CD4-positive, alpha-beta T cell treated with Interleukin-6 for 4 hours (primary cell): ENCODE data around the gene TREML2.
"Not testable (repeated sequence)": the region's sequence is repeated elsewhere in the genome, so short reads cannot be mapped to it uniquely, and the experiment has no call there.

Experiments
- DNase-seq: peaks from one replicate; pipeline ENCODE4 v3.0.0-alpha.2; 2020; ENCODE audit warnings: mixed read lengths

The TREML2 gene

GRCh38 chr6:41208439-41209106, 7.6 kb upstream of the TREML2 start:
- no peak for DNase-seq

GRCh38 chr6:41204156-41204555, 3.2 kb upstream of the TREML2 start:
- no peak for DNase-seq

- DNase-seq: no peak
Observed at GRCh38 chr6:41201764-41202173, 820 bp upstream of the TREML2 start.

DNA sequence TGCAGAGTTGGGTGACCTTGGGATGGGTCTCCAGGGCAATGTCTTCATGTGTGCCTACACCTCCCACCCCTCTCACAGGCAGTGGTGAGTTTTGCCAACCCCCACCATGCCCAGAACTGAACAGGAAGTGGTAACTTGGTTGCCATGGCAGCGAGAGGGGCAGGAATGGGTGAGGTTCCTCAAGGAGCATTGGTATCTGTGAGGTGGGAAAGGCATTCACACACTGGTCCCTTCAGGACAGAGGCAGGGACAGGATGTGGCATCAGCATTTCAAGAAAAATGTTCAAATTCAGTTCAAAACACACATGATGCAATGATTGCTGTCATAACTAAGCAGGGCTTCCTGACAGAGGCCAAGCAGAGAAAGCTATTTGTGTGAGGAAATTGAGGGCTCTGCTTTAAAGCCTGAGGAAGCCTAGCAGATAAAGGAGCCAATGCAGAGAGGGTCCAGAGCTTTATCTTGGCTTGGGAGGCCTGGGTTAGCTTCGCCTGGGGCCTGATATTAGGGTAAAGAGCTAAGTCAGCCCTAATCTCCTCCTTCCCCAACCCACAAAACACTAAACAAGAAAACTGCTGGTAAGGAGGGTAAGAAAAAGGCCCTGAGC, 551 bp downstream of the TREML2 start:
- DNase-seq: peak; percentile 70

DNA sequence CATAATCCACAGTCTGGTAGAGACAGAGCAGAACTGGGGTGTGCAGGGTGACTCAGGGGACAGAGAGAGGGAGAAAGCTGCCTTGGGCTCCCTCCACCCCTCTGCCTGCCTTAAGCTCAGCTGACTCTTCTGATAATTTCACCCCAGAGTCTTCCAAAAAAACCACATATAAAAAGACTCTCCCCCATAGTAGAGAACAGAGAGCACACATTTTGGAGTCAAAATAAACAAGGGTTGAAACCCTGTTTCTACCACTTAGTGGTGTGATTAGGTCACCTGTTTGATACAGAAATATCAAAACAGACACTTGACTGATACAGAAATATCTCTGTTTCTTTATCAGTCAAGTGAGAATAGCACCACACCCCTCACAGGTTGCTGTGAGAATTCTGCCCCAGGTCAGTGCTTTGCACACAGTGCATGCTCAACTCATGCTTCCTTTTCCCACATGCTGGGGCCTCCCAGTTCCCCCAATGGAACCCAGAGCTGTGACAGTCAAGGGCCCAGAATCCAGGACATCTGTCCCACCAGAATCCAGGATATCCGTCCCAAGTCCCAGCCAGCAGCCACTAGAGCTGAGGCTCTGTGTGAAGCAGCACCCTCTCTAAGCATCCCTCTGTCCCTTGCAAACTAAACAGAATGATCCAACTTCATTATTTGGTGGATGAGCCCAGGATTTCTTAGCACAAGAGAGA, 1.2 kb downstream of the TREML2 start:
- peak; percentile 33 for DNase-seq

GRCh38 chr6:41197234-41197633, 3.7 kb downstream of the TREML2 start:
- DNase-seq: no peak

GRCh38 chr6:41194386-41194785, 6.6 kb downstream of the TREML2 start:
- no peak for DNase-seq

- DNase-seq: no peak
Observed at GRCh38 chr6:41193884-41194283, 7.1 kb downstream of the TREML2 start.

DNA sequence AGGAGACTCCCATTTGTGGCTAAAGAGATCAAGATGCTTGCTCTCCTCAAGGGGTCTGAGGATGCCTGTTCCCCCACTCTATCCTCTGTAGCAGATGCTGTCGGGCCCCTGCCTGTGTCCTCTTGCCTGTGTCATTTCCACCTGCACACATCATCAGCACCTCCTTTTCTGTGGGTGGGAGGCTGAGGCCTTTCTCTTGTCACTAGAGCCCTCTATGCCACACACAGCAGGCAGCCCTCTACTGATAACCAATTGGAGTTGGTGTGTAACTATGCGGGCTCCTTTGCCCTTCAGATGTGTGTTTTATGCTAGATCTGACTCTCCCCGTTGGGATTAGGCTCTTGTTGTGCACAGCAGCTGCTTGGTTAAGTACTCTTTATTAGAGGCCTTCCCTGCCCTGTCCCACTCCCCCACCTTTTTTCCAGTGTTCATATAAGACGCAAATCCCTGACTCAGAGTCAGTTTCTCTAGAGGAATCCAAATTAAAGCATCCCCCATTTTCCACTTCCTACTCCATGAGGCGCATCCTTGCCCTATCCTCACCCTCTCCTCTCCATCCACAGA, 7.7 kb downstream of the TREML2 start:
- DNase-seq: no peak

GRCh38 chr6:41191569-41191968, 9.4 kb downstream of the TREML2 start:
- peak; percentile 55 for DNase-seq

GRCh38 chr6:41190791-41191190, 10.2 kb downstream of the TREML2 start:
- DNase-seq: no peak

GRCh38 chr6:41189967-41190366, 11.0 kb downstream of the TREML2 start:
- no peak for DNase-seq

DNA sequence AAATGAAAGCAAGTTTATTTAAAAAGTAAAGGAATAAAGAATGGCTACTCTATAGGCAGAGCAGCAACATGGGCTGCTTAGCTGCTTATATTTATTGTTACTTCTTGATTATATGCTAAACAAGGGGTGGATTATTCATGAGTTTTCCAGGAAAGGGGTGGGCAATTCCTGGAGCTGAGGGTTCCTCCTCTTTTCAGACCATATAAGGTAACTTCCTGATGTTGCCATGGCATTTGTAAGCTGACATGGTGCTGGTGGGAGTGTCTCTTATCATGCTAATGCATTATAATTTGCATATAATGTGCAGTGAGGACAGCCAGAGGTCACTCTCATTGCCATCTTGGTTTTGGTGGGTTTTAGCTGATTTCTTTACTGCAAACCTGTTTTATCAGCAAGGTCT, 11.9 kb downstream of the TREML2 start:
- DNase-seq: not testable (repeated sequence)

DNA sequence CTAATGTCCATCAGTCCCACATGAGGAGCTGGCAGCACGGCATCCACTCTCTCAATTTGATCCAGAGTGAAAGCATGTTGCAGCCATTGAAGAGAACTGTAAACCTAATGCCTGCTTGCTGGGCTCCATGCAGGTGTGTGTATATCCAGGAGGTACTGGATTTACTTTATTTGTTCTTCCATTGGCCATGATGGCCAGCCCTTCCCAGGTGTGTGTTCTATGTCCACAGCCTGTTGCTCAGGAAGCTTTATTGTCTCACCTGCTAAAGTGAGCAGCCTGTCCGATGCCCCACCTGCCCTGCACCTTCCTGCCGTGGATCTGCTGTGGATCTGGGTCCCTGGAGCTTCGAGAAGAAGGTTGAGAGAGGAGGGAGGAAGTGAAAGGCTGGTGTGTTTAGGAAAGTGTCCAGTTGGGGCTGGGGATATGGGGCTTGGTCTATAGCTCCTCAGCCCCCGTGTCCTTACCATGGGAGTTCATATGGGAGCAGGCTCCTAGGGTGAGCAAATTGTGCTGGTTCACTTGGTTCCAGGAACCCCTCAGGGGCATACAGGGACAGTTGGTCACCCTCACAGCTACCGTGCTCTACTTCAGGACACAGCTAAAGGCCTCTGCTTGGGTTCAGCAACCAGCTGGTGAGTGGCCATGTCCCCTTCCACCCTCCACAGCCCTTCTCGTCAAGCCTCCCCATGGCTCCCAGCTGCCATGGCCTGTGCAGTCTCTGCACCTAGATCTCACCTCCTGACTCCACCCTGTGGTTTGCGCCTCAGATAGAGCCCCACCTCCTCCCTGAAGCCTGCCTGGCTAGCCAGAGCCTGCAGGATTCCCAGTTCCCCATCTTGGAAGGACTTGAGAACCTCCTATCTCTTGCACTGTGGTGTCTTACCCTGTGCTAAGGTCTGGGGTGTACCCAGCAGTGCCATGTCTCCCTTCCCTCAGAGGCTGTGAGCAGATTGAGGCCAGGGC, 12.7 kb downstream of the TREML2 start:
- DNase-seq: no peak

GRCh38 chr6:41186031-41186562, 14.9 kb downstream of the TREML2 start:
- DNase-seq: no peak

GRCh38 chr6:41184761-41185160, 16.2 kb downstream of the TREML2 start:
- no peak for DNase-seq

DNA sequence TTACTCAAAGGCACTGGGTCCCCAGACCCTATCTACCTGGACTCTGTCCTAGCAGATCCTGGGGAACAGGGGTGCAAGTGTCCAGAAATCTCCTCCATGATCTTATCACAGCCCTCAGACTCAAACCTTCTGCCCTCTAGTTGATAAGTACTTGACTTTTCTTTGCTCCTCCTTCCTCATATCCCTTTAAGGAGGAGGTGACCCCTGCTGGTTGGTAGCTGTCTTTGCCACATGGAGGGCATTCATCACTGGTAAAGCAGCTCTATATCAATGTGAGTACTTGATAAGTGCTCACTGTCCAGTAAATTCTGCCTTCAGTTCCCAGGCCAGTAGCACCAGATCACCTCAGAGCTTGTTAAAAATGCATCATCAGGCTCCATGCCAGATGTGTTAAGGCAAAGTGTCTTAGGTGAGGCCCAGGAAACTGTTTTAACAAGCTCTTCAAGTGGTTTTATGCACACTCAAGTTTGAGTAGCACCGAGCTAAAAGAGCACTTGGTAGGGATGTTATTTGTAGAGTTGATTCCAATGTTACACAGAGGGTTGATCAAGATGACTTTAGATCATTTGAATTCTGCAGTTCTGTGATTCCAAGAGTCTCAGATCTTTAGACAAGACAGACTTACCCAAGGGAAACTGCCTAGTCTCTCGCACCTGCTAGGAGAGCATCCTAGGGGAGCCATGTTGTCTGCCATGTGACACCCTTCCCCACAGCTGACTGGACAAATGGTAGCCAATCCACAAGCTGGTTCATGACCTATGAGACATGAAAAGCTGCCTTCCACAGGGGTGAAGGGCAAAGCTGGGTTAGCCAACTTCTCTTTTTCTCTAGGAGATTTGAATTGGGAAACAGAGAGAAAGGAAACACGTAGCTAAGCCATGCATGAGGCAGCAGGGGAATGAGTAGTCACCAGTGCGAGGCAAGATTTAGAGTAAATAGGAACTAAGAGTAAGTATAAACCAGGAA, 18.6 kb downstream of the TREML2 start:
- DNase-seq: peak; percentile 59

DNA sequence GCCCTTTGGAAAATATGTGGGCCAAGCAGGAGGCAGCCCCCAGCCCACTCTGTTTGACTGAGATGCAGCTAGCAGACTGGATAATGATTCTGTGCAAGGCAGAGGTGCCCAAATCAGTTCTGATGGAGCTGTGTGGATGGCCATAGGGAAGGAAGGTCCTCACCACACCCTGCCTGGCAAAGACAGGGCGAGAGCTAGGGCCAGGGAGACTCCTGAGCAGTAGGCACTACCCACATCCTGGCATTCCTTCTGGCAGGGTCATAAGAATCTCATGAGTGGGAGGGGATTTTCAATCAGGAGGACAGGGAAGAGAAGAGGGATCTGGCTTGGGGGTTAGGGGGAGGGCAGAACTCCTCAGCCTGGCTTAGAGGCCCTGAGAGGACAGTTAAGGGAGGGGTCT, 19.4 kb downstream of the TREML2 start:
- no peak for DNase-seq

- DNase-seq: no peak
Observed at GRCh38 chr6:41179163-41179562, 21.8 kb downstream of the TREML2 start.

GRCh38 chr6:41177695-41178094, 23.3 kb downstream of the TREML2 start:
- DNase-seq: no peak

DNA sequence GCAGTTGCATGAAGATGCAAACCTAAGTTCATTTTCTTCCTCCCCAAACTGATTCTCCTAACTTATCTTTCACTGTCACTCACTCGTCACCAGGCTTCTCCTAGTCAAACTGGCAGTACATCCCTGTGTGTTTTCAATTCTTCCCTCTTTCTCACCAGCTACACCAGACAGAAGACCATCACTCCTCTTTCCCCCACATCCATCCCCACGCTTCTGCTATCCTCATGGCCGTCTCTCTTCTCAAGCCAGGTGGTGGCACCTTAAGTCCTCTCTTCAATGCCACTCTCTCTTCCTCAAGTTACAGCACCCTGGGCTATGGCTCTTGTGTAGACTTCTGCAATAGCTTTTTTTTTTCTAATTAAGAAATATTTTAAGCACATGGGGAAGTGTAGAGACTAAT, 23.7 kb downstream of the TREML2 start:
- DNase-seq: no peak
